ENCODE data around the gene ARHGEF7.

The ARHGEF7 gene

GRCh38 chr13:111219280-111219679 lies 104.2 kb downstream of the ARHGEF7 start:
- DNase-seq (ENCODE audit: low read depth in 1 of 2, low spot score in 1 of 2): no peak

DNA sequence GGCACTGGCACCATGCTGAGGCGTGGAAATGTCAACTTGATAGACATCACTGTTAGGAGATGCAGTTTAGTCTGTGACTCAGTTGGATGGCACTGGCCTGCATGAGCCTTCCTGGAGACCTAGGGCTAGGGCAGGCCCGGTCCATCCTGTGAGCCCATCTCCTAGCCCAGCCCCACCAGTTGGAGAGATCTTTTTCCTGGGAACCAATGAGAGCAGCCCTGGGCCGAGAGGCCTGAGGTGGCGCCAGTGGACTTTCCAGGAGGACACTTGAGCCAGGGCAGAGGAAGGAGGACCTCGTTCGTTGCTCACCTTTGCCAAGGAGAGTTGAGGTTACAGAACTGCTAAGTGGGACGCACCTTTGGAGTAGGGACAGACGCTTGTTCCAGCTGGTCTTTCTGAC lies 104.8 kb downstream of the ARHGEF7 start:
- DNase-seq (ENCODE audit: low read depth in 1 of 2, low spot score in 1 of 2): no peak

DNA sequence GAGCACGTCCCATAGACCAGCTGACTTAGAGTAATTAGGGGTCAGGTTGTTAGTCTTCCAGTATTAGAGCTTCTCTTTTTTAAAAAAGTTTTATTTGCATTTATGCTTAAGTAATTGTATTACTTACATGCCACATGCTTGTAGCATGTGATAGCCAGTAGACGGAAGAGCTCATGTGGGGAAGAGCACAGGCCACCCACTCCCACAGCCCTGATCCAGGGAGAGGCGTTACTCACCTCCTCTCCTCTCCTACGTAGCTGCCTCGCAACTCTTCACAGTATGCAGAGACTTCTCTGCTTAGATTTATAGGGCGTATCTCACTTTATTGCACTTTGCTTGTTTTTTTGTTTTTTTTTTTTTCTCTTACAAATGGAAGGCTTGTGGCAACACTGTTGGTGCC lies 110.1 kb downstream of the ARHGEF7 start:
- no peak for DNase-seq (ENCODE audit: low read depth in 1 of 2, low spot score in 1 of 2)

DNA sequence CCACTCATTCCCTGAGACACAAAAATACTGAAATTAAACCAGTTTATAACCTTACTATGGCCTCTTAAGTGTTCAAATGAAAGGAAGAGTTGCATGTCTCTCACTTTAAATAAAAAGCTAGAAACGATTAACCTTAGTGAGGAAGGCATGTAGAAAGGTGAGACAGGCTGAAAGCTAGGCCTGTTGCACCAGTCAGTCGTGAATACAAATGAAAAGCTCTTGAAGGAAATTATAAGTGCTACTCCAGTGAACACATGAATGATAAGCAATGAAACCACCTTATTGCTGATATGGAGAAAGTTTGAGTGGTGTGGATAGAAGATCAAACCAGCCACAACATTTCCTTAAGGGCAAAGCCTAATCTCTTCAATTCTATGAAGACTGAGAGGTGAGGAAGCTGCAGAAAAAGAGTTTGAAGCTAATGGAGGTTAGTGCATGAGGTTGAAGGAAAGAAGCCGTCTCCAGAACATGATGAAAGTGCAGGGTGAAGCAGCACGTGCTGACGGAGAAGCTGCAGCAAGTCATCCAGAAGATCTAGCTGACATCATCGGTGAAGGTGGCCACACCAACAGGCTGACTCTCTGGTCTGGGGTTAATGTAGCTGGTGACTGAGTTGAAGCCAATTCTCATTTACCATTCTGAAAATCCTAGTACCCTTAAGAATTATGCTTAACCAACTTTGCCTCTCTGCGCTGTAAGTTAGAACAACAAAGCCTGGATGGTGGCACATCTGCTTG lies 110.9 kb downstream of the ARHGEF7 start:
- no peak for DNase-seq (ENCODE audit: low read depth in 1 of 2, low spot score in 1 of 2)

GRCh38 chr13:111227405-111227804 lies 112.3 kb downstream of the ARHGEF7 start:
- no peak for DNase-seq (ENCODE audit: low read depth in 1 of 2, low spot score in 1 of 2)

DNA sequence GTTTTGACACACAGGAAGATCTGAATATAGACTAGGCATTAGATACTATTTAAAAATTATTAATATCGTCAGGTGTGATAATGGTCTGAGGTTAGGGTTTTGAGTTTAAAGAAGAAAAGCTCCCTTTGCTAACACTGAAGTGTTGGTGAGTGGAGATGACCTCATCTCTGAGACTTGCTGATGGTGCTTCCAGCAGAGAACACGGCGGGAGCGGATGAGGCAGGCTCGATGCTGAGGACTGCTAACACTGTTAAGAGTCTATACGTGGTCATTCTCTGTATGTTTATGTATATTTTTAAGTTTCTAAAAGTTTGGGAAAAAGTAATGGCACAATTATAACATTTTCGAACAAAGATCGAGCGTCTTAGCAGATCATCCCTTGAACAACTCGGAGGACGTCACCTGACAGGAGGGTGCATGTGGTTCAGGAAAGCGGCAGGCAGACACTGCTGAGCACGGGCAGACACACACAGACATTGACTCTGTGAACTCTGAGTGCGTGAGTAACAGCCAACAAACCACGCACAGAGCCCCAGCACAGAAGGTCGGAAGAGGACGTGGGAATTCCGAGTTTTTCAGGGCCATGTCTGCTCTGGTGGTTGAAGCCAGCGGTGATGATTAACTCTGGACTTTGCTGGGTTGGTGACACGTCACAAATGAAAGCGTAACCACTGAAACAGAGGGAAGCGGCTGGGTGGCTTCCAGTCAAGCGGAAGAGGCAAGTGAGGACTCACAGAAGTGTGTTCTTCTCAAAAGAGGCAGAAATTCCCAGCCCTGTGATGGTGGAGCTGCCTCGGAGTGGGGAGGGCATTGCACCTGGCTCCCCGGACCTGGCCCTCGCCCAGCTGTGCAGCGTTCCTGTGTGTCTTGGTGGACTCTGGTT lies 113.4 kb downstream of the ARHGEF7 start:
- no peak for DNase-seq (ENCODE audit: low read depth in 1 of 2, low spot score in 1 of 2)

GRCh38 chr13:111230385-111230930 lies 115.3 kb downstream of the ARHGEF7 start:
- no peak for DNase-seq (ENCODE audit: low read depth in 1 of 2, low spot score in 1 of 2)

DNA sequence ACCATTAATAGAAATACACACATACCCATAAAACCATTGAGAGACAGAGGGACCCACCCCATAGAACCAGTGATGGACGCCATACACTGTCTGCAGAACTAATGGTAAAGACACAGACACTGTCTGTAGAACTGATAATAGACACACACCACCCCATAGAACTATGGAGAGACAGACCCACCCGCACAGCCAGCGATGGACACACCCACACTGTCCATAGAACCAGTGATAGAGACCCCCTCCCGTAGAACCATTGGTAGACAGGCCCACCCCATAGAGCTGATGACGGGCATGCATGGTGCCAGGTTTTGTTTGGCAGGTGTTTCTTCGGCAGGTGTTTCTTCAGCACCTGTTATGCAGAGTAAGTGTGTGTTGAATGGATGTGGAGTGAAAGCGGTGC lies 117.1 kb downstream of the ARHGEF7 start:
- DNase-seq (ENCODE audit: low read depth in 1 of 2, low spot score in 1 of 2): no peak

GRCh38 chr13:111233080-111233479 lies 118.0 kb downstream of the ARHGEF7 start:
- DNase-seq (ENCODE audit: low read depth in 1 of 2, low spot score in 1 of 2): no peak

- DNase-seq (ENCODE audit: low read depth in 1 of 2, low spot score in 1 of 2): no peak
Measured at GRCh38 chr13:111239764-111240670, 124.9 kb downstream of the ARHGEF7 start.

DNA sequence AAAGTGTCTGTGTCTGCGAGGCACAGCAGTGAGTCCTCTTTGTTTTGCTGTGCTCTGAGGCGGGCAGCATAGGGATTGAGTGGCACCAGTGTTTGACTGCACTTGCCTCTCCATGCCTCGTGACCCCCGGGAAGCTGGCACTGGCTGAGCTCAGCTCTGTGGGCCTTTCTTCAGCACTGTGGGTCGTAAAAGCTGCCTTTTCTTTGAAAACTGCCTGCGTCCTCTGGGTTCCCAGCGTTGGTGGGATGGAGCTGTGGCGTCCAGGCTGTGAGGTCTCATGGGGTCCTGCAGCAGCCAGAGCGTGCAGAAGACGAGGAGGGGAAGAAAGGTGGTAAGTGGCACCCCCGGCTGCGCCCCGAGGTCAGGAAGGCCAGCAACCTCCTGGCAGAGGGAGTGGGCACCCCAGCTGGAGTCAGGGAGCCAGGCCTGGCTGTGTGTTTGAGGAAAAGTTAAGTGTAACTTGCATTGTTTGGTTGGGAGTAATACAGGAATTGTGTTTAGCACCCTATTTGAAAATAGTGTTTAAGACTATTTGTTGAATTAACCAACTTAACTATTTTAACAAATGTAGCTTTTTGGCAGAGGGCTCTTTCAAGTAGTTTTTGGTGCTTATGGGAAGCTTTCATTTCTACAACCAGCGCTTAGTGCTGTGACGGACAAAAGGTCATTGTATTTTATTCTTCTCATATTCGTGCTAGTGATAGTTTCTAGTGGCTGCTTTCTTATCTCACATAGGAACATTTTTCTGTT lies 126.1 kb downstream of the ARHGEF7 start:
- DNase-seq (ENCODE audit: low read depth in 1 of 2, low spot score in 1 of 2): no peak

GRCh38 chr13:111241862-111242261 lies 126.8 kb downstream of the ARHGEF7 start:
- DNase-seq (ENCODE audit: low read depth in 1 of 2, low spot score in 1 of 2): no peak

DNA sequence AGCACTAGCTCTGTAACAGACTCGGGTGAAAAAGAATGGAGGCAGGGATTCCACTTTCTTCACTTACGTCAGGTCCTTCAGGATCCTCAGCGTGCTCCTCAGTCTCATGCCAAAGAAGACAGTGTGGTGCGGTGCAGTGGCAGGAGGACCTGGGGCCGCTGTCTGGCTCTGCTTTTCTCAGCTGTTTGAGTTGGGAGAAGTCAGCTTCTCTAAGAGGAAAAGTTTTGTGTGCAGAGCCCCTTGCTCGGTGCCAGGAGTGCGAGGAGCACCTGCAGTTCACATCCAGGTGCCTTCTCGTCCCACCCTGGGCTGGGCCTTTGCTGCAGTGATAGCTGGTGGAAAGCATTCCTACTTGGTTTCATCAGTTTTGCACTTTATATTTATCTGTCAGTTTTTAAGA lies 127.5 kb downstream of the ARHGEF7 start:
- DNase-seq (ENCODE audit: low read depth in 1 of 2, low spot score in 1 of 2): no peak

DNA sequence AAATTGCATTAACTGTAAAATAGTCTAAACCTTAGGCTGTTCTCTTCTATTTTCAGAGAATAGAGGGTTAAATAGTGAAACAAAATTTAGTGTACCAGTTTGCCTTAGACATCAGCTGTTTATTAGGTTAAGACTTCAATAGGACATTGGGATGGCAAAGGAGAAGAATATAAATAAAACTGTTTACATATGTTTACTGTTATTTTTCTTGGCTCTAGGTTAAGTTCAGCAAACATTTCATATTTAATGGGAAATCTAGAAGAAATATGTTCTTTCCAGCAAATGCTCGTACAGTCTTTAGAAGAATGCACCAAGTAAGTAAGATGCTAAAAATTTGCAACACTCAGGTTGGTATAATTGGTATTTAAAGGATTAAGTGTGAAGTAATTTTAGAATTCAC lies 128.9 kb downstream of the ARHGEF7 start:
- DNase-seq (ENCODE audit: low read depth in 1 of 2, low spot score in 1 of 2): no peak

- DNase-seq (ENCODE audit: low read depth in 1 of 2, low spot score in 1 of 2): no peak
Measured at GRCh38 chr13:111245576-111246384, 130.7 kb downstream of the ARHGEF7 start.

DNA sequence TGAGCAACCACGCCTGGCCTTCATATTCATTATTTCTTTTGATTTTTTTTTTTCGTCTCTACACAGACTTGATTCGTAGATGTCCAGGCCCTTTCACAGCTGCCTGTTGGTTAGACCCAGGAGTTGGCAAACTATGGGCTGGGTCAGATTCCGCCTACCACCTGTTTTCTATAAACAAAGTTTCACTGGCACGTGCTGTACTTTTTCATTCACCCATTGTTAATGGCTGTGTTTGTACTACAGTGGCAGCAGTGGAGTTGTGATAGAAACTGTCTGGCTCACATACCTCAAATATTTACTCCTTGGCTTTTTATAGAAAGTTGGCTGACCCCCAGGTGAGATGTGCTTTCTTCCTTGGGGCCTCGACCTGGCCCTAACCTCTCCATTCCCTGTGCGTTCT lies 132.4 kb downstream of the ARHGEF7 start:
- DNase-seq (ENCODE audit: low read depth in 1 of 2, low spot score in 1 of 2): no peak

GRCh38 chr13:111248822-111249221 lies 133.7 kb downstream of the ARHGEF7 start:
- no peak for DNase-seq (ENCODE audit: low read depth in 1 of 2, low spot score in 1 of 2)

GRCh38 chr13:111249637-111250360 lies 134.7 kb downstream of the ARHGEF7 start:
- DNase-seq (ENCODE audit: low read depth in 1 of 2, low spot score in 1 of 2): no peak

Data from activated T-helper 1 cell treated with anti-CD3 and anti-CD28 coated beads, Interleukin-2, amount 50 U/mL, for 16 hours (primary cell).